ENCODE measurements around the gene CLMN.
A peak's percentile ranks its signal among the peaks of the same experiment; 100 is the strongest.

Gene CLMN

DNA sequence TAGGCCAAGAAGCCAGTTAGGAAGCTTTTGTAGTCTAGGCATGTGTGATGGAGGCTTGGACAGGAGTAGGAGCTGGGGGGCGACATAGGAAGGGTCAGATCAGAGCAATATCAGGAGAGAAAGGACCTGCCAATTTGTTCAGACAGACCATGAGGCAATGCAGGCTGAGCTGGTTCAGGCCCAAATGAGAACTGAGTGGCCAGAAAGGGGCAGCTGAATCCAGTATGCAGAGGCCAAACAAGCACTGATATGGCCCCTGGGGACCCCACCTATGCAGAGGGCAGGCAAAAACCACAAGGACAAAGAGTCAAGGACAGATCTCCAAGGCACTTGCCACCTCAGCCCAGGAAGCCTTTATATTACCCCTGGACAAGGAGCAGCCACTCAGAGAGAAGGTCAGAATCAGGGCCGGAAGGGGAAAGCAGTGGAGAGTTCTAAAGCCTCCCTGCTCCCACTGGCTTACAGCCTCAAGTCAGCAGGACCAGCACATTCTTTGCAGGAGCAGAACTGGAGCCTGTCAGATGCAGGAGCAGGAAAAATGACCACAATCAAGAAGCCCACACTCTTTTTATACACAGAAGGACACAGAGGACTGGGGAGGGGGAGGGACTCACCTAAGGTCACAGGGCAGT is 37.2 kb downstream of the CLMN start:
- no peak for DNase-seq

DNA sequence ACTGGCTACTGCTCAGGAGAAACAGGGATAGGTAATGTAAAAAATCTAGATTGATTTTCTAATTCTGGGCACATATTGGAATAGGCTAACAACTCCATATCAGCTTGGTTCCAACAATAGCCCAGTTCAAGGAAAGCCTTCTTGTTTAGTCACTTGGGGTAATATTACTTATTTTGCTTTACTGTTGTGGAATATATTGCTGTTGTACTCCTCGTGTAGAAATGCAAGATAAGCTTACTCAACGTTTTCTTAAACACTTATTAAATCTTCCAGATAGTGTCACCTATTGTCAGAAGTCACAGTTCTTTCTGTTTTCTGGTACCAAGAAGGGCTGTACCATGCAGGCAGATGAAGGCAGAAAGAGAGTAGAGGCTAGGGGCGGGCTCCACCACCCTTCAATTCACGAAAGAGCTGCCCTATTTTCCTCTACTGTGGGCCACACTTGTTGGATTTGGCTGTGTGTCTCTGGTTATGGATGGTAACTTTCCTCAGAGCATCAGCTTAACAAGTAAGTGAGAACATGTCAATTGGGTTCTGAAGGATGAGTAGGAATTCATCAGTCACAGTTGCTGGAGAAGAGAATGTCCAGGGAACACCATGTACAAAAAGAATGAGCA is 38.0 kb downstream of the CLMN start:
- no peak for DNase-seq

DNA sequence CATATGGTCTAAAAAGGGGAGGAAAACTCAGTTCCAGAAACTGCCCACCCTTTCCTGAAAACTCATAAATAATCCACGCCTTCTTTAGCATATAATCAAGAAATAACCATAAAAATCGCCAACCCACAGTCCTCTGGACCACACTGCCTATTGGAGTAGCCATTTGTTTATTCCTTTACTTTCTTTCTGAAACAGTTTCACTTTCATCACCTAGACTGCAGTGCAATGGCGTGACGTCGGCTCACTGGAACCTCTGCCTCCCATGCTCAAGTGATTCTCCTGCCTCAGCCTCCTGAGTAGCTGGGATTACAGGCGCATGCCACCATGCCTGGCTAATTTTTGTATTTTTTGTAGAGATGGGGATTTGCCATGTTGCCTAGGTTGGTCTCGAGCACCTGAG is 44.2 kb downstream of the CLMN start:
- no peak for DNase-seq

DNA sequence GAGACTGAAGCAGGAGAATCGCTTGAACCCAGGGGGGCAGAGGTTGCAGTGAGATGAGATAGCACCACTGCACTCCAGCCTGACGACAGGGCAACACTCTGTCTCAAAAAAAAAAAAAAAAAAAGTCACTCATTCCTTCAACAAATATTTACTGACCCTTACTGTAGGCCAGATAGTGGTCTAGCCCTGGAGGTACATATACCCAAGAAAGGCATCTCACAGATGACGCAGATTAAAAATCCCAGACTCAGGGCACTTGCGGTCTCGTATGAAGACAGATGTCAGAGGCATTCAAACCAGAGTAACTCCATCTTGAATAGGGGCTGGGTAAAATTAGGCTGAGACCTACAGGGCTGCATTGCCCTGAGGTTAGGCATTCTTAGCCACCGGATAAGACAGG is 44.8 kb downstream of the CLMN start:
- DNase-seq = no peak

DNA sequence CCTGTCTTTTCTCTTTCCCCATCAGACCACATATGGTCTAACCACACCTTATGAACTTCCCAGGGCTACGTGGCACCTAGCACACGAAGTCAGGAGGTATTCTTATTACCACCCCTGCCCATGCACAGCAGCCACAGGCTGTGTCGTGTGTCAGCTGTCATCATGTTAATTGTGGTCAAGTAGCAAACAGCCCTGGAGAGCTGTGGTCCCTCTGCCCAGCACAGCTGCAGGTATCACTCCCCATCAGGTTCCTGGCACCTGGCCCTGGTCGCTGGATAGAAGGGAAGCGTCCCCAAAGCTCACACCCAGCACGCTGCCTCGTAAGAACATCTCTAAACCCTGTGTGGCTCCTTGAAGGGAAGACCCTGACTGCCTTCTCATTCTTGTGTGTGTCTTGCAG is 45.4 kb downstream of the CLMN start:
- no peak for DNase-seq

DNA sequence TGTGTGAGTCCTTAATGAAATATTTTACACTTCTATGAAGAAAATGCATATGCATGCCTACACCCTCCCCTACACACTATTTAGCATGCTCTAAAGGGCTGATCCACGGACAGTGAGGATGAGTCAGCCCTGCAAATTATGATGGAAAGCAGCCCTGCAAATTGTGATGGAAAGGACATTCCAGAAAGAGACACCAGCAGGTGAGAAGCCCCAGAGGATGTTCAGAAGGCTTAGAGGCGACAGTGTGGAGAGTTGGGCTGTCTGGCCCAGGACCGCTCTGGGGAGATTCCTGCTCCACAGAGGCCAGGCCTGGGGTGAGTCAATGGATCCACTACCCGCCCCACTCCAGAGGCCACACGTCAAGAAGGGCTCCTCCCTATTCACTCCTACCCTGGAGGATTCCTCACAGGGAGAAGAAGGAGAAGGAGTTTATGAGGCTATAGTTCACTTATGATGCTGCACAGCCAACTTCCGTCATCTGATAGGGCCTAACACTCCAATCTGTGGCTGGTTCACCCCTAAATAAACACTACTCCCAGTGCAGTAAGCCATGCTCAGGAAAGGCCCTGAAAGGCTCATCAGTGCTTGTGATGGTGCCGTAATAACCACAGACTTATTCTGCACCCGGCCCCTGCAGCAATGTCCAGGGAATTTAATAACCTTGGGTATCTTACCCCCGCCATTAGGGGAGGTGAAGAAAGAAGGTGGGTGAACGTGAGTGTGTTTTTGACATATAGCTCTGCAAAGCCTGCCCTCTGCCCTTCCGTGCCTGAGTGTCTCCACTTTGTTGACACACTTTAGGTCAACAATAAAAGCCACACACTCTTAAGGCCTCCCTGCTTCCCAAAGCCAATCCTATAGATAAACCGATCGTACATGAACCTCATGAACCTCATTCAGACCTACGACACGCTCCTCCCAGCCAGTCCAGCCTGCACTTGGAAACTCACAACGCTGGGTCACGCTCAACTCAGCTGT is 46.4 kb downstream of the CLMN start:
- no peak for DNase-seq

DNA sequence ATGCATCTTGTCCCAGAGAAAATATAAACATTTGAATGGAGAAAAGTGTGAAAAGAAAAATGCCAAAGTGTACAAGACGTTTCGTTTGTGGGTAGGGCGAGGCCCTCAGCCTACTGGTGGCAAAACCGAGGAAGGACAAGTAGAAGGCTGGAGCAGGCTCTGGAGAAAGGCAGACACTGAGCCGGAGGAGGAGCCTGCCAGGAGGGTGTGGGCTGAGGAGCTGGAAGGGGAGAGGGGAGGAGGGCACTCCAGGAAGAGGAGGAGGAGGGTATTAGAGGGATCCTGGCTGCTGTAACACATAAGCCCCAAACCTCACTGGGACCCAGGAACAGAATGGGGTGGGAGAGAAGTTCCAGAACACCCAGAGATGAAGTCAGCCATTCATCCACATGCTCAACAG is 47.7 kb downstream of the CLMN start:
- DNase-seq = no peak

DNA sequence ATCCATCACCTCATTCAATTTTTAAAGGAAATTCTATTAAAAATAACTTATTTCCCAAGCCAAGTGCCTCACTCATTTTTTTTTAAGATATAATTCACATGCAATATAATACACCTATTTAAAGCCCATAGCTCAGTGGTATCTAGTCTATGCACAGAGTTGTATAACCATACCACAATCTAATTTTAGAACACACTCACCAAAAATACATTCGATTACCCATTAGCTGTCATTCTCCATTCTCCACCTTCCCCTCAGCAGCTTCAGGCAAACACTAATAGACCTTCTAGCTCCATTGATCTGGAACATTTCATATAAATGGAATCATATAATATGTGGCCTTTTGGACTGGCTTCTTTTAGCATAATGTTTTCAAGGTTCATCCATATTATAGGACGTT is 49.5 kb downstream of the CLMN start:
- DNase-seq = no peak

DNA sequence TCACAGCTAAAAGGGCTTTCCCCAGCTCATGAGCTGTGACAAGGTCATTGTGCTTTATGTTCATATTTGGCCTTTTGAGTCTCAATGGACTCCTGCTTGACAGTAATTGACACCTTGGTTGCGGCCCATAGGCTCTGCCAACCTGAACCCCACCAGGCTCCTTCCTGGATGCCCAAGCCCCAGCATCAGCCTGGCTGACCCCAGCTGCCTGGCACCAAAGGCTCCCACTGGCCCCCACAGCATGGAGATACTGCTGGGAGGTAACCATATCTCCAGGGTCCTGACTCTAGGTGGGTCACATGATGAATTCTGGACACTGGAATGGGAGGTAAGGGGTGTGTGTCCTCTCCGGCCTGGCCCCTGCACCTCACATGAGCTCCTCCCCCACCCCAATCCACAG is 50.2 kb downstream of the CLMN start:
- DNase-seq = no peak

DNA sequence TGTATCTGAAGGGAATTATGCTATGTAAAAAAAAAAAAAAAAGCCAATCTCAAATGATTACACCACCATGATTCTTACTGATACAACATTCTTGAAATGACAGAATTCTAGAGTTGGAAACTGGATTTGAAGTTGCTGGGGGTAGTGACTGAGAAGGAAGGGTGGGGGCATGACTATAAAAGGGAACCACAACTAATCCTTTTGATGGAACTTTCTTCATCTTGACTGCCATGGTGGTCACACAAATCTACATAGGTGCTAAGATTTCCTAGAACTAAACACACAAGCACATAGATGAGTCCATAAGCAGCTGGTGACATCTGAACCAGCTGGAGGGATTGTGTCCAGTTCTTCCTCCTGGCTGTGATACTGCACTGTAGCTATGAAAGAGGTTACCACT is 51.4 kb downstream of the CLMN start:
- no peak for DNase-seq

DNA sequence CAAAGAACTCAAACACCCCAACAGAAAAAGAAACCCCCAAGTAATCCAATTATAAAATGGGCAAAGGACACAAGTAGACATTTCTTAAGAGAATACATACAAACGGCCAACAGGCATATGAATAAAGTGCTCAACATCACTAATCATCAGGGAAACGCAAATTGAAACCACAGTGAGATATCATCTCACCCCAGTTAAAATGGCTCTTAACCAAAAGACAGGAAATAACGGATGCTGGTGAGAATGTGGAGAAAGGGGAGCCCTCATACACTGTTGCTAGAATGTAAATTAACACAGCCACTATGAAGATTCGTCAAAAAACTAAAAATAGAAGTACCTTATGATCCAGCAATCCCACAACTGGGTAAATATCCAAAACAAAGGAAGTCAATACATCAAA is 52.4 kb downstream of the CLMN start:
- no peak for DNase-seq

DNA sequence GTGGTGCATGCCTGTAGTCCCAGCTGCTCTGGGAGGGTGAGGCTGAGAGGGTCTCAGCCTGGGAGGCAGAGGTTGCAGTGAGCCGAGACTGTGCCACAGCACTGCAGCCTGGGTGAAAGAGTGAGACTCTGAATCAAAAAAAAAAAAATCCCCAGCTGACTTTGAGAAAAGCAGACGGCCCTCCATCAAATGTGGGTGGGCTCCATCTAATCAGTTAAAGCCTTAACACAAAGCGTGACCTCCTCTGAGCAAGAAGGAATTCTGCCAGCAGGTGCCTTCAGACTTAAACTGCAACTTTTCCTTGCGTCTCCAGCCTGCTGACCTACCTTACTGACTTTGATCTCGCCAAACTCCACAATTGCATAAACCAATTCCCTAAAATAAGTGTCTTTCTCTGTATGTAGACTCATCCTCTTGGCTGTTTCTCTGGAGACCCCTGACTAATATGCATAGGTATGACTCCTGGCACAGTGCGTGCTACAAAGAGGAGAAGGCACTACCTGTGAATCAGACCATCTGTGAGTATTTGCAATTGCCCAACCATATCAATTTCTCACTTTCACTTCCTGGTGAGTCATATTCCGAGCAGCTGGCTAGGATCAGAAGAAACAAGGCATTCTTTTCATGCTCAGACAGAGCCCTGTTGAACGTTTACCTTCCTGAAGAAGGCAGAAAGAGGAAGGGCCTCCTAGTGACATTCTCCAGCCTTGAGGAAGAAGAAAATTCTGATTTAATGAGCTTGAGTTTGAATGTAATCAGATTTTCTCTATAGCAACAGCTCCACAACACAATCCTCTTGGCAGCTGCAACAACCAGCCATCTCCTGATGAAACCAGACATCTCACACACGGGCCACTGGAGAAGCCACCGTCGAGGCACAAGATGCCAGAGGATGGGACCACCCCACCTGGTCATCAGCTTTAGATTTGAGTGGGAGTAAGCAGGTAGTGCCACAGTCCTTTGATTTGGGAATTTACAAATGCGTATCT is 54.3 kb downstream of the CLMN start:
- DNase-seq = peak; percentile 24

DNA sequence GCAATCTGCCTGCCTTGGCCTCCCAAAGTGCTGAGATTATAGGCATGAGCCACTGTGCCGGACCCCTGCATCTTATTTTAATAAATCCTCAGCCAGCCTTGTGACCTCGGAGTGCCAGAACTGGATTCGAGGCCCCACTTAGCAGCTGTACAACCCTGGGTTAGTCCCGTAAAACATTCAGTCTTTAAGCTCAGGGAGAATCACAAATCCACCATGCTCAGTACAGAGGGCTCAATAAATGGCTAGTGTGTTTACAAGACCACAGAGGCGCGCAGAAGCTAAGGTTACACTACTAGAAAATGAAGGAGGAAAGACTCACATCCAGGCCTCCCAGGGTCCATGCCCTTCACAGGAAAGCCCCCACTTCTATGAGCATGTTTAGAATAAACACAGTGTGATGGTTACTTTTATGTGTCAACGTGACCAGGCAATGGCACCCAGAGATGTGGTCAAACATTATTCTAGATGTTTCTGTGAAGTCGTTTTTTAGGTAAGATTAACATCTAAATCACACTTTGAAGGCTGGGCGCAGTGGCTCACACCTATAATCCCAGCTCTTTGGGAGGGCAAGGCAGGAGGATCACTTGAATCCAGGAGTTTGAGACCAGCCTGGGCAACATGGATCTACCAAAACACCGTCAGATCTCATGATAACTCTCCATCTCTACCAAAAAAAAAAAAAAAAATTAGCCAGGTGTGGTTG is 55.3 kb downstream of the CLMN start:
- DNase-seq = no peak

DNA sequence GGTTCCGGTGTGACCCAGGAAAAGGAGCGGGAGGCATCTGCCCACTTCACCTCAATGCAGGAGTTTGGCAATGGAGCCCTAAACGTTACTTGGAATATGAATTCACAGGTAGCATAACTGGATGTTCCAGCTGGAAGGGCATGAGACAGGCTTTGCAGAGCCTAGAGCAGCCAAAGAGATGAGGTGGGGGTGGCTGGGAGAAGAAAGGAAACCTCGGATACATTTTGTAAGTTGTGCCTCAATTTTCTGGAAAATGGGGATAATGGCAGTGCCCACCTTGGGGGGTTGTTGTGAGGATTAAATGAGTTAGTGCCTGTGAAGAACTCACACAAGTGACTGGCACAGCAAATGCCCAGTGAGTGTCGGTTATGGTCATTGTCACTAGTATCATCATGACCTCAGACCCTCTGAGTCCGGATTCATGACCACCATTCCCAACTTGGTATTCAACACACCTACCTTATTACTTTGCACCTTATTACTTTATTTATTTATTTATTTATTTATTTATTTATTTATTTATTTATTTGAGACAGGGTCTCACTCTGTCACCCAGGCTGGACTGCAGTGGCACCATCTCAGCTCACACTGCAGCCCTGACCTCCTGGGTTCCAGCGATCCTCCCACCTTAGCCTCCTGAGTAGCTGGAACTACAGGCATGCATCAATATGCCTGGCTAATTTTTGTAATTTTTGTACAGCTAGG is 56.0 kb downstream of the CLMN start:
- no peak for DNase-seq

DNA sequence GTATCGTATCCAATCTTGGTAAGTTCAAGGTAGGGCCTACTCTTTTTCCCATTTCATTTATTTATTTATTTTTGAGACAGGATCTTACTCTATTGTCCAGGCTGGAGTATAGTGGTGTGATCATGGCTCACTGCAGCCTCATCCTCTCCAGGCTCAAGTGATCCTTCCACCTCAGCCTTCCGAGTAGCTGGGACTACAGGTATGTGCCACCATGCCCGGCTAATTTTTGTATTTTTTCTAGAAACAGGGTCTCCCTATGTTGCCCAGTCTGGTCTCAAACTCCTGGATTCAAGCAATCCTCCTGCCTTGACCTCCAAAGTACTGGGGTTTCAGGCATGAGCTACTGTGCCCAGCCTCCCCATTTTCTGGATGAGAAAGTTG is 57.2 kb downstream of the CLMN start:
- no peak for DNase-seq

DNA sequence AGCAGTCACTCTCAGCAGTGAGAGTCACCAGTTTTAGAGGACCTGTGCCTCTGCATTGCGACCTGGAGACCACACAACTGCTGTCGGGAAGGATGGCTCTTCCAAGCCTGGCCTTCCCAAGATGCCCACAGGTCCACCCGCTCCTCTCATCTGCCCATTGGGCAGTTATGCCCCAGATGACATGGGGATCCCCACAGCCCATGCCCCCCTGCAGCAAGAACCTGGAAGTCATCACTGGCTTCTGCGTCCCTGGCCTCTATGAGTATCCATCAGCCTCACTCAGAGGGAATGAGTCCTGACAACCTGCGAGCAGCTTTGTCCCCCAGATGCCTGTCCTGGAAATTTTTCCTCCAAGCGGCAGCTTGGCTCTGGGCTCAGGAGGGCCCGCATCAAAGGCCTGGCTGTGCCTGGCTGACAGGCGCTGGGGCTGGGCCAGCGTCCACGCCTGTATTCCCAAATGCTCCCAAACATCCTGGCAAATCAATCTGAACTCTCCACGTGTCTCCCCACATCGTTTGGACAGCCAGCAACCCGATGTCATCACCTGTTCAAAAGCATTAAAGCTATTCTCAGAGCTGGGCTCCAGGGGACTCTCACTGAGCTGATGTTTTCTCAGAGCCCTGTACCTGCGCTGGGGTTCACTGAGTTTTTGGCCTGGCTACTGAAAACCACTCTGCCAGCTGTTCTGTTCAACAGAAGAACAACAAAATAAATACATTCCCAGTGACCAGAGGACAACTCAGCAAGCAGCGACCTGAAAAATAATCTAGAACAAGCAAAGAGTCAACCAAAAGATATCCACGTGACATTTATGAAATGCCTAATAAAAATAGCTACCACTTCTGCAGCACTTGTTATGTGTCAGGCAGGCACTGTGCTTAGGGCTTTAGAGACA is 57.8 kb downstream of the CLMN start:
- DNase-seq = no peak

DNA sequence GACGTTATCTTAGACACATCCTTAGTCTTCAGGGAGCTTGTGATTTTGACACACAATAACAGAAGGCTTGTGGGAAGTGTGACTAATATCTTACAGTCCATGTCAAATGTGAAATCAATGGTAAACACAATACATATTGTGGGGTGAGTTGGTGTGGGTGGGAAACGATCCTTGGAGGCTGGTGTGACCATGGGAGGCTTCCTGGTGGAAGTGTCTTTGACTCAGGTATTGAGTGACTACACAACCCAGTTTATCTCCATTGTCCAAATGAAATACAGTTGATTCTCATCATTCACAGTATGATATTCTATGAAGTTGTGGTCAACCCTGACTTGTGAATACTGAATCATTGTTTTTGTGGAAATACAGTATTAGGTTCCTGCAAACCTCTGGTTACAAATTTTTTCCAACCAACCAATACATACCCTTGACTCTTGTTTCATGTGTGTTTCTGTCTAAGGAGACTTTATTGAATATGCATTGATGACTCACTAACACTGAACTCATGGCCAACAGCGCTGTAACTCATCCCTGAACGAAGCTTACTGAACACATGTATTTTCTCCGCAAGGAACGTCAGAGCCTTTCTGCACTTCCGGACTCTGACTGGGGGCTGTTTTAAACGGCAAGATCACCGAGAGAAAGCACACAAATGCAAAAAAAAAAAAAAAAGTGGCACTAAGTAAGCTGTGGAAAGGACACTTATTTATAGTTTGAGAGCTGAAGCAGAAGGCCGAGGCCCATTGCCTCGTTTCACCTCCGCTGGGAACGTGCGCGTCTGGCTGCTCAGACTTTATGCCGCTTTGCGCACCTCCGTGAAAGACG is 59.0 kb downstream of the CLMN start:
- DNase-seq = no peak

DNA sequence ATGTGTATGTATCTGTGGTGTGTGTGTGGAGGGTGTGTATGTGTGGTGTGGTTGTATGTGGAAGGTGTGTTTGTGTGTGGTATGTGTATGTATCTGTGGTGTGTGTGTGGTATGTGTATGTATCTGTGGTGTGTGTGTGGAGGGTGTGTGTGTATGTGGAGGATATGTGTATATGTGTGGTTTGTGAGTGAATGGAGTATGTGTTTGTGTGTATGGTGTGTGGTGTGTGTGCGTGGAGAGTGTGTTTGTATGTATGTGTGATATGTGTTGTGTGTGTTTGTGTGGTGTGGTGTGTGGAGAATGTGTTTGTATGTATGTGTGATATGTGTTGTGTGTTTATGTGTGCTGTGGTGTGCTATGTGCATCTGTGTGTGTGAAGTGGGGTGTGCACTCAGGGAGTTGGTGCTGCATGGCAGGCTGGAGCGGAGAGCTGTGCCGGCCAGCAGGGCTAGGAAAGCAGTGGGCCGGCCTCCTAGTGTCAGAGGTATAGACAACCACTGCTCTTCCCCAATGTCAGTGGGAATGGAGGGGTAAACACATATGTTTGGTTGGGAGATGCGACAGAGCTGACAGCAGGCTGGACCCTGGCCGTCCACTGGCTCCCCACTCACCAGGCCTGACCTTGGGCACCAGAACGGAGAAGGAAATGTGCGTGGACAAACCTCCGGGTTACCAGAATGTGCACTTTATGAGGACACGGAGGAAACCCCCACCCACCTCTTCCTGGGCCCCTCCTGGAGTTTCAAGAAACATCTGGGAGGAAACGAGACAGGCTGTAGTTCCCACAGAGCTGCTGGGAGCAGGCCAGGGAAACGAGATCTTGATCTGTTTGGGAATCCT is 60.7 kb downstream of the CLMN start:
- no peak for DNase-seq

DNA sequence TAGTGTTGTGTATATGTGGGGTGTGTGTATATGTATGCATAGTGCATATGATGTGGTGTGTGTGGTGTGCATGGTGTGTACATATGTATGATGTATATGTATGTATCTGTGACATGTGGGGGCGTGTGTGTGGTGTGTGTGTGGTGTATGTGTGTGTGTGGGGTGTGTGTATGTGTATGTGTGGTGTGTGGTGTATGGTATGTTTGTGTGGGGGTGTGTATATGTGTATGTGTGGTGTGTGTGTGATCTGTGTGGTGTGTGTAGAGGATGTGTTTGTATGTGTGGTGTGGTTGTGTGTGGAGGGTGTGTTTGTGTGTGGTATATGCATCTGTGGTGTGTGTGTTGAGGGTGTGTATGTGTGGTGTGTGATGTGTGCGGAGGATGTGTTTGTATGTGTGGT is 61.6 kb downstream of the CLMN start:
- DNase-seq = no peak
